Myometrial cell (primary cell): Measurements from ENCODE around the gene ITIH3. TPM values are rescaled to one million over a fixed set of nuclear protein-coding genes. Genes with fewer than 3 reads are reported as not detected.

Experiments used
- total RNA-seq: library from RNA; depleted of rRNA; stranded (reverse); fragments of >200 nt; gene quantifications from 2 replicates; pipeline ENCODE4 v1.2.3, GENCODE V29; 2015

ITIH3 gene, protein sequence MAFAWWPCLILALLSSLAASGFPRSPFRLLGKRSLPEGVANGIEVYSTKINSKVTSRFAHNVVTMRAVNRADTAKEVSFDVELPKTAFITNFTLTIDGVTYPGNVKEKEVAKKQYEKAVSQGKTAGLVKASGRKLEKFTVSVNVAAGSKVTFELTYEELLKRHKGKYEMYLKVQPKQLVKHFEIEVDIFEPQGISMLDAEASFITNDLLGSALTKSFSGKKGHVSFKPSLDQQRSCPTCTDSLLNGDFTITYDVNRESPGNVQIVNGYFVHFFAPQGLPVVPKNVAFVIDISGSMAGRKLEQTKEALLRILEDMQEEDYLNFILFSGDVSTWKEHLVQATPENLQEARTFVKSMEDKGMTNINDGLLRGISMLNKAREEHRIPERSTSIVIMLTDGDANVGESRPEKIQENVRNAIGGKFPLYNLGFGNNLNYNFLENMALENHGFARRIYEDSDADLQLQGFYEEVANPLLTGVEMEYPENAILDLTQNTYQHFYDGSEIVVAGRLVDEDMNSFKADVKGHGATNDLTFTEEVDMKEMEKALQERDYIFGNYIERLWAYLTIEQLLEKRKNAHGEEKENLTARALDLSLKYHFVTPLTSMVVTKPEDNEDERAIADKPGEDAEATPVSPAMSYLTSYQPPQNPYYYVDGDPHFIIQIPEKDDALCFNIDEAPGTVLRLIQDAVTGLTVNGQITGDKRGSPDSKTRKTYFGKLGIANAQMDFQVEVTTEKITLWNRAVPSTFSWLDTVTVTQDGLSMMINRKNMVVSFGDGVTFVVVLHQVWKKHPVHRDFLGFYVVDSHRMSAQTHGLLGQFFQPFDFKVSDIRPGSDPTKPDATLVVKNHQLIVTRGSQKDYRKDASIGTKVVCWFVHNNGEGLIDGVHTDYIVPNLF
- not detected in 2 replicates for total RNA-seq

GRCh38 chr3:52794612-52795099 lies at the start of gene ITIH3:
Gene ITIH3, plus strand, starts transcription at chr3:52794796. Its CDS starts 8 bp downstream, at chr3:52794804.

GRCh38 chr3:52770496-52771333 lies 23.9 kb upstream of the ITIH3 start, which contains the start of gene NEK4:
Gene NEK4, minus strand, starts transcription at chr3:52770940. Its CDS starts 194 bp downstream, at chr3:52770746.

GRCh38 chr3:52777127-52777958 lies 17.3 kb upstream of the ITIH3 start, which contains the start of gene ITIH1:
Gene ITIH1, plus strand, starts transcription at chr3:52777599. Its CDS starts 17 bp downstream, at chr3:52777616.

DNA sequence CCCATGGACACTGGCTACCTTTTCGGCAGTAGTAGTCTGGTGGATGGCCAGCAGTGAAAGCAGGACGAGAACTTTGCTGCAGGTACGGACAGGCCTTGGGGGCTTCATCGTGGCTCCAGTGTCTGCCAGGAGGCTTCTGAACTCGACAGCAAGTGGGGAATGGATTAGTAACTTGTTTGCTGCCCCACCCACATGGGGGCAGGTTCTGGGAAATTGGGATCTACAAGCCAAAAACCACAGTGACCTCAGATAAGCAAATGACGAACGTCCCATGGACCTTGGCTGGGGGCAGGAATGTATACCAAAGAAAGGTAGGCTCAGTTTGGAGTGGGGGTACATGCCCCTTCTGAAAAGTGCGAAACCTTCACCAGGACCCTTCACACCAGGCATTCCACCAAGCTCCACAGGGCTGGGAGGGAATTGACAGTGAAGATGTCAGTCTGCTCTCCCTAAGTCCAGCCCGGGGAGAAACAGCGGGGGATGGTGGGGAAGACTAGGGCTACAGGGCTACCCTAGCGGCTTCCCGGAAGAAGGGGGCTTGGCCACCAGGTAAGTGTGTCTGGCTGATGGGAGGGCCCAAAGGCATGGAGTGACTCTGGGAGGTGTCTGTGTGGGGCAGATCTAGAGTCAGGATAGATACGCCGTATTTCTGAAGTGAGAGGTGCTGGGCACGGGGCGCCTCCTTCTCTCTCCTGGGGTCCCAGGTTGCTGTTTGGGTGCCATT lies 36.1 kb downstream of the ITIH3 start, which contains the start of gene ITIH4:
TSS of gene ITIH4 (minus strand) at position 138 of the 724 bp plus-strand sequence. CDS start at position 108, 30 bp downstream.

DNA sequence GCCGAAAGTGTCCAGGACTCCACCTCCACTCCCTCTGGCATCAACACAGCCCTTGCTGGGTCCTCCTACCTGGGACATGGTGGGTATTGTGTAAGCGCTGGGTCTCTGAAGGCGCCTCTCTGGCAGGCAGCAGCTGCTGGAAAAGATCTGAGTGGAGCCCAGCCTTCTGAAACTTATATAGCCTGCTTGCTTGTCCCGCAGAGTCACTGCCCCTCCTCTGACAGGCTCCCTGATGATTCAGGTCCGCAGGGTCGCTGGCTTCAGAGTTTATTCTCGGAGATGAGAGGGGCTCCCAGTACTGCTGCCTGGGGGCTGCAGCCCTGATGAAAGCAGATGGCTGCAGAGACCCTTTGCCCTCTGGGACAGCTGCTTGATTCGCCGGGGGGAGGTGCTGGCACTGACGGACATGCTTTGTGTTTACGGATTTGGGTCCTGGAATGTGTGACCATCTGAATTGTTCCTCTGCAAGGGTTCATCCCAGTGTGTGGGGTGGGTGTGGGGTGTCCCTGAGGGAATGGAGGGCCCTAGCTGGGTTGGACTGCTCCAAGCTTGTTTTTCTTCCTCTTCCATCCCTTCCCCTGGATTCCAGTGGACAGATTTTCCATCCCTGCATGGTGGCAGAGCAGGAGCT lies 40.4 kb downstream of the ITIH3 start, which contains the start of gene MUSTN1:
TSS of gene MUSTN1 (minus strand) at position 149 of the 631 bp plus-strand sequence. CDS start at position 78, 71 bp downstream.

Other genes with a start within 250 kb of the ITIH3 start
- 22.5 and 28.5 TPM in 2 replicates for gene PBRM1, start 108.9 kb upstream of the ITIH3 start, total RNA-seq
- gene GNL3, start 108.8 kb upstream of the ITIH3 start, total RNA-seq: 94.5 and 114 TPM in 2 replicates
- gene GLT8D1, start 89.0 kb upstream of the ITIH3 start, total RNA-seq: 103 and 120 TPM in 2 replicates
- 219 and 289 TPM in 2 replicates for gene SPCS1, start 88.7 kb upstream of the ITIH3 start, total RNA-seq
- gene NEK4, start 23.9 kb upstream of the ITIH3 start, total RNA-seq: 11.8 and 18.1 TPM in 2 replicates
- not detected in 2 replicates for gene ITIH1, start 17.2 kb upstream of the ITIH3 start, total RNA-seq
- 0.29 TPM in 1 of 2 replicates, not detected in the other for gene ITIH4, start 35.9 kb downstream of the ITIH3 start, total RNA-seq
- gene MUSTN1, start 40.2 kb downstream of the ITIH3 start, total RNA-seq: not detected in 2 replicates
- 13.6 and 31.7 TPM in 2 replicates for gene STIMATE, start 102.8 kb downstream of the ITIH3 start, total RNA-seq